HG03280 (cell line): Measurements from ENCODE around the gene TLE2.
"Not testable (repeated sequence)": the region's sequence is repeated elsewhere in the genome, so short reads cannot be mapped to it uniquely, and the experiment has no call there.

Experiments
- ATAC-seq: cut with Tn5 transposase; IDR thresholded peaks from one replicate; pipeline ENCODE4 v1.9.1; 2021; ENCODE audit warnings: mild to moderate bottlenecking, moderate library complexity; ENCODE audit not compliant: unreplicated experiment

TLE2 gene

GRCh38 chr19:2988568-2988967 is 40.5 kb downstream of the TLE2 start:
- no peak for ATAC-seq

- ATAC-seq, result no peak
Measured at GRCh38 chr19:2987797-2988196, 41.3 kb downstream of the TLE2 start.

GRCh38 chr19:2986951-2987524 is 42.0 kb downstream of the TLE2 start:
- no peak for ATAC-seq

- no peak for ATAC-seq
Measured at GRCh38 chr19:2984215-2984528, 44.9 kb downstream of the TLE2 start.

GRCh38 chr19:2983351-2984214 is 45.5 kb downstream of the TLE2 start:
- no peak for ATAC-seq

GRCh38 chr19:2982983-2983350 is 46.1 kb downstream of the TLE2 start:
- ATAC-seq, result no peak

GRCh38 chr19:2982561-2982960 is 46.5 kb downstream of the TLE2 start:
- no peak for ATAC-seq

- no peak for ATAC-seq
Measured at GRCh38 chr19:2981898-2982297, 47.2 kb downstream of the TLE2 start.

GRCh38 chr19:2978772-2979171 is 50.3 kb downstream of the TLE2 start:
- ATAC-seq, result no peak

GRCh38 chr19:2978166-2978767 is 50.8 kb downstream of the TLE2 start:
- no peak for ATAC-seq

GRCh38 chr19:2977746-2978138 is 51.3 kb downstream of the TLE2 start:
- ATAC-seq, result no peak

GRCh38 chr19:2977001-2977745 is 51.9 kb downstream of the TLE2 start, which contains the start of gene TLE6:
Gene TLE6, plus strand, starts transcription at chr19:2977564. Its CDS starts 670 bp downstream, at chr19:2978234.
- peak; percentile 96 for ATAC-seq

- no peak for ATAC-seq
Measured at GRCh38 chr19:2976609-2977000, 52.5 kb downstream of the TLE2 start.

GRCh38 chr19:2974342-2975041 is 54.6 kb downstream of the TLE2 start:
- no peak for ATAC-seq

GRCh38 chr19:2973229-2973628 is 55.9 kb downstream of the TLE2 start:
- no peak for ATAC-seq

- no peak for ATAC-seq
Measured at GRCh38 chr19:2970201-2970835, 58.8 kb downstream of the TLE2 start.

- no peak for ATAC-seq
Measured at GRCh38 chr19:2969104-2969504, 60.0 kb downstream of the TLE2 start.

- no peak for ATAC-seq
Measured at GRCh38 chr19:2967972-2968371, 61.1 kb downstream of the TLE2 start.

GRCh38 chr19:2964874-2965273 is 64.2 kb downstream of the TLE2 start:
- no peak for ATAC-seq

GRCh38 chr19:2963631-2964030 is 65.4 kb downstream of the TLE2 start:
- ATAC-seq, result not testable (repeated sequence)
